HG03108 (cell line): Measurements from ENCODE around the gene S1PR2.
"Not testable (repeated sequence)": the region's sequence is repeated elsewhere in the genome, so short reads cannot be mapped to it uniquely, and the experiment has no call there.

Experiments used
- ATAC-seq: cut with Tn5 transposase; IDR thresholded peaks from one replicate; pipeline ENCODE4 v1.9.1; 2021; ENCODE audit warnings: moderate library complexity; ENCODE audit not compliant: unreplicated experiment

The S1PR2 gene

GRCh38 chr19:10194500-10195198 is 36.5 kb downstream of the S1PR2 start, which contains the start of gene DNMT1:
Gene DNMT1, minus strand, starts transcription at chr19:10194953. Its CDS starts 54 bp downstream, at chr19:10194899.
- peak; percentile 85 for ATAC-seq

- ATAC-seq, result peak; percentile 14
Measured at GRCh38 chr19:10193790-10194499, 37.2 kb downstream of the S1PR2 start.

GRCh38 chr19:10192922-10193321 is 38.2 kb downstream of the S1PR2 start:
- ATAC-seq, result no peak

GRCh38 chr19:10191347-10191746 is 39.8 kb downstream of the S1PR2 start:
- ATAC-seq, result no peak

GRCh38 chr19:10190026-10190425 is 41.1 kb downstream of the S1PR2 start:
- ATAC-seq, result no peak

GRCh38 chr19:10189616-10190015 is 41.5 kb downstream of the S1PR2 start:
- ATAC-seq, result no peak

- ATAC-seq, result no peak
Measured at GRCh38 chr19:10187315-10187714, 43.8 kb downstream of the S1PR2 start.

GRCh38 chr19:10184636-10185035 is 46.5 kb downstream of the S1PR2 start:
- ATAC-seq, result no peak

- ATAC-seq, result no peak
Measured at GRCh38 chr19:10183926-10184325, 47.2 kb downstream of the S1PR2 start.

- ATAC-seq, result no peak
Measured at GRCh38 chr19:10182847-10183246, 48.3 kb downstream of the S1PR2 start.

- no peak for ATAC-seq
Measured at GRCh38 chr19:10182076-10182475, 49.1 kb downstream of the S1PR2 start.

- ATAC-seq, result no peak
Measured at GRCh38 chr19:10180459-10180858, 50.7 kb downstream of the S1PR2 start.

- ATAC-seq, result not testable (repeated sequence)
Measured at GRCh38 chr19:10180024-10180423, 51.1 kb downstream of the S1PR2 start.

- ATAC-seq, result no peak
Measured at GRCh38 chr19:10173527-10173926, 57.6 kb downstream of the S1PR2 start.
